Midbrain (tissue), 1 donor: ENCODE data around the gene KAZN.

Source experiments
- DNase-seq: peaks from one replicate; lab custom pipeline; 2025; lab: John Stamatoyannopoulos, UW

KAZN gene

DNA sequence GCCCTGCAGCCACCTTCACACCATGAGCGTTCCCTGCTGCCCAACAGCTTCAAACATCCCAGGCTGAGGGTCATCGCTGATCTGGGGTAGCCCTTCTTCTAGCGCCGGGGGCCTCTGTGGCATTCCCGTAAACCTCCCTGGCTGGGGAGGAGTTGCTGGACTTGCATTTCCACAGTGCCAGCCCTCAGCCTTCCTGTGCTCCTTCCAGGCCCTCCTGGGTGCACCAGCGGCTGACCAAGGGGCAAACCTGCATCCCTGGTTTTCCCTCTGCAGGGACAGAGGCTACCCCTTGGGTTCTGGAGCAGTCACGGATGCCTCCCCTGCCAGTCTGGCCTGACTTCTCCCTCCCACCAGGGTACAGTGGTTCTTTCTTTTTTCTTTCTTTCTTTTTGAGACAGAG lies 336.4 kb downstream of the KAZN start:
- DNase-seq, result no peak

DNA sequence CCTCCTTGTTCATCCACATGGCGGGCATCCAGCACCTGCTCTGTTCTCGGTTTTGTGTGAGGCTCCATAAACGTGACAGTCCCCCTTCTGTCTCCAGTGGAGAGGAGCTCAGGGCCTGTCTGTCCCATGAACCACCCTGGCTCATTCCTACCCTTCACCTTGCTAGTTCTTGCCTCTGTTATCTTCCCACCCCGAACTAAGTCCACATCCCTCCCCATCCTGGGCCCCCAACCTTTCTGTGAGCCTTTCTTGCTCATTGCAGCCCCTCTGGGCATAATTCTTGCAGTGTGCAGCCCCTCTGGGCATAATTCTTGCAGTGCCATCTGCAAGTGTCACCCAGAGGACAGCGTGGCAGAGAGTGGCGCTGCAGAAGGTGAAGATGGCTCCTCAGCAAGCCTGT lies 338.3 kb downstream of the KAZN start:
- DNase-seq, result no peak

DNA sequence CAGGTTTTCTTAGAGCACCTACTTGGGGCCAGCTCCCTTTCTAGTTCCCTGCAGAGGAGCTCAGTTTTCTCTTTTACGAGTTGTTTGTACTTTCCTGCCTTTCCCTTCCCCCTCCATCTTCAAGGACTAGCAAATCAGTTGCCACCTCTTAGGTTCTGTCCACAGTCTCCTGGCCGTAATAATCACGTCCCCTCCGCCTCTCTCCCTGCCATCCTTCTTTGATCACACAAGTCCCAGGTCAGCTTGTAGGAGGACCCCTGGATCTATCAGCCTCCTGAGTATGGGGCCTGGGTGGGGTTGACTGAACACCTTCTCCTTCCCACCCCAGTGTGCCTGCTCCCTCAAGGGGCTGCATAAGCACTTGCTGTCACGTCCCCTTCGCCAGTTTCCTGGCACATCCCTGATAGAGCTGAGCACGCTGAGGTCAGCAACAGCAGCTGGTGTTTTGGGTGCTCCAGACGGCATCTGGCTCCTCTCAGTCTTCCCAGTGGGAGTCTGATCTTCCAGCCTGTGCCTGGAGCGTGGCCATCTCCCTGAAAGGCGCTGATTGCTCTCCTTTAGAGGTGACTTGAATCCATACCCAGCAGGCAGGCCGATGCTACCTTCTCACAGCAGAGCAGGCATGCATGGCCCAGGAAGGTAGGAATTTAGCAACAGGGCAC lies 338.9 kb downstream of the KAZN start:
- no peak for DNase-seq

DNA sequence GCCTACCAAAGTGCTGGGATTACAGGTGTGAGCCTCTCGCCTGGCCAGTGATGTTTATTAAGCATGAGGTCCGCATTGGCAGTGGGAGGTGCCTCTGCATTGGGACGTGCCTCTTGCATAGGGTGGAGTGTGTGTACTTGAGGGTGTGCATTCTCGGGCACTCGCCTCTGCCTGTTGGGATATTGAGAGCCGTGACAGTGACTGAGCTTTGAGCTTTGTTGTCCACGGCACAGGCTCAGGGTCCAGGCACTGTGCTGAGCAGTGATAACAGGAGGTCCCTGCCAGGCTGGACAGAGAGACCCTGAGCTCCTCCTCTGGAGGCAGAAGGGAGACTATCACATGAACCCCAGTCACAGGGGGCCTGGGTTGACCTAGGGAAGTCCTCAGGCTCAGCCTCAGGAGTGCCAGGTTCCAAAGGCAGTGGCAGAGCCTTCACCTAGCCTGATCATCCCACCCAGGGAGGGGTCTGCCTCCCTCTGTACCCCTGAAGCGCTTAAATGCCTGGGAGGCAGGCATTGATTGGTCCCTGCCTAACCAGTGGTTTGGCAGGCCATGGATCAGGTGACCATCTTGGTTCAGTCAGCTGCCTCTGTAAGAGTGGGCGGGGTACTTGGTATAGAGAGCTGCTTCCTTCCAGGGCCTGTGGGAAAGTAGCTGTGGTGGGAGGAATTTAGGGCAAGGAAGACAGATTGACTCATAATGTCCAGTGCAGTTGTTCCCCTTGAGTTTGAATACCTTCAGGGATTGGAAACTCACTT lies 341.2 kb downstream of the KAZN start:
- DNase-seq, result no peak

DNA sequence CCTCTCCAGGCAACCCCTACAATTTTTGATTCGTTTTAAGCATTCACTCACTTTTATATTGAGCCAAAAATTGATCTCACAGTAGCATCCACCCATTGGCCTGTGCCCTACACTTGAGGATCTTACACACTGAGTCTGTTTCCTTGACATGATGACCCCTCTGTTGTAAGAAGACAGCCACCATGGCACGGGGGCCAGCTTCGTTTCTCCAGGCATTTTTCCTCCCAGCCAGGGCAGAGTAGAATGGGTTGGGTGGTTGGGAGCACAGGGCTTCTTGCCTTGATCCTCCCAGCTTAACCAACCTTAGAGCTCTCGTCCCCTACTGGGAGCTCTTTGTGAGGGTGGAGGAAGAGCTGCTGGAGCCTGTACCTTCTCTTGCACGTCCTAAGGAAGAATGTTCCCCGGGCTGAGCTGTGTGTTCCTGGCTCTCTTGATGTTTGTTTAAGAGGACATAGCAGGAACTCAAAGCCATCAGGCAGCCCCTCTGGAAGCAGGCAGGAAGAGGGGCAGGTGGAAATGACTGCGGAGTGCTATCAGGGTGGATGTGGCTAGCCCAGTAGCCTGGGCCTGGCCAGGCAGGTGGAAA lies 341.9 kb downstream of the KAZN start:
- no peak for DNase-seq

DNA sequence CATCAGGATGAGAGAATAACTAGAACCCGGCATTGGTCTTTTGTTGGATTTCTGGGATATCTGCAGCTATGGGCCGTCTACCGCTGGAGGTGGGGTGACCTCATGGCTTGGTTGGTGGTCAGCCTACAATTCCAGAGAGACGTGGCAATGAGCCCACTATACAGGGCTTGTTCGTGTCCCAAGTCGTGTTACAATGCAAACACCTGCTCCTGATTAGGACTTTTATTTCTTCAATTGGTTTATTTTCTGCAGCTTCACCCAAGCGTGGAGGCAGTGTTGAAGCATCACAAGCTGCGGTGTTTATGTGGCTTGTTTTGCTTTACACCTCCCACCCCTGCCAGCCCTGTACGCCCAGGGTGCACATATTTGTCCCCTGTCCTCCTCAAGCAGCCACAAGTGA lies 343.4 kb downstream of the KAZN start:
- no peak for DNase-seq

DNA sequence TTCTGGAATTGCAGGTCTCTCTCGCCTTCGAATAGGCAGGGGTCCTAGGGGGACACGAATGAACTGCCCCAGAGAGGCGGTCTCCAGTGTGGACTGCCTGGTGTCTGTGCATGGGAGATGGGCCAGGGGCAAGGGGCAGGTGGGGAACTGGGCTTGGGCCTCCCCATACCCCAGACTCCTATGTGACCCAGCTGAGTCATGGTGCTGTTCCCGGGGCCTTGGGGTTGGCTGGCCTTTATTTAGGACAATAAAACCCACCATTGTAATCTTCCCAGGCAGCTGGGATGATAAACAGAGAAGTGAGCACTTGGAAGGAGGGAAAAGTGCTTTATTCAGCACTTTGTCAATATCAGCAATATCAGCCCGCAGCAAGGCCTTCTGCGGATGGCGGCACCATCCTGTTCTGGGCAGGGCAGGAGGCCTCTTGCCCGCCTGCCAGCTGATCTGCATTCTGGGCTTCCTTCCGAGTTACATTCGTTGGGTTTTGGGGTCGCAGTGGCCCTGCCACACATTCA lies 346.0 kb downstream of the KAZN start:
- DNase-seq, result peak; percentile 60

DNA sequence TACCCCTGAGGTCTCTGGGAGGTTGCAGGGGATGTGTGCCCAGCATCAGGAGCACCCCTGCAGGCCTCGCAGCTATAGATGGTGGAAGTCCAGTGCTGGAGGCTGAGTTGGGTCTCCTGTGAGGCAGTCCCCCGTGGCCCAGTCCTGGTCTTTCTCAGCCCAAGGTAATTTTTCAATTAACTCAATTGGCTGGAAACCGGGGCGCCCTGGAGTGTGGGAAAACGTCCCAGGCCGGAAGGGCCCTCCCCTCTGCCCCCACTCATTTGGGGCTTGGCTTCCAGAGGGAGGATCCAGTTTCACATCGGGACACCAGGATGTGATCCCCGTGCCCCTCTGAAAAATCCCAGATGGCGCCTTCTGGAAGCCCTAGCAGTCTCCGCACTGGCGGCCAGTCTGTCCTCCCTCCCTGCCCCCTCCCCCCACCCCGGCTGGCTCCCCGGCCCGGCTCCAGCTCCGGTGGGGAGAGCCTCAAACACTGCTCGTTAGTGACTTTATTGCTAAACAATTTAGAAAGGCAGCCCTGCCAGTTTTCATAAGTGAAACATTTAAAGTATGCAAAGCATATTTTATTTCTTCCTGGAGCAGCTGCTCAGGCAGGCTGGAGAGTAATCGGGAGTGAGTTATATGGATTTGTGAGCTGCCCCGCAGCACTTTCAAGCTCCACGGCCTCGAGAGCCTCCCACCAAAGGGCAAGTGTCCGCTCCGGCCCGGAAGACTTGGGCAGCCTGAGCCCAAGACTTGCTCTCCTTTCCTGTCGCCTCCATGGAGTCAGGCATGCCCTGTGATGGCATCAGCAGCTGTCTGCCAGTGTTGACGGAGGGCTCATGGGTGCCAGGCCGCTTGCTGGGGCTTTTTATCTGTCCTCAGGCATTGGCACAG lies 346.9 kb downstream of the KAZN start:
- peak; percentile 50 for DNase-seq

DNA sequence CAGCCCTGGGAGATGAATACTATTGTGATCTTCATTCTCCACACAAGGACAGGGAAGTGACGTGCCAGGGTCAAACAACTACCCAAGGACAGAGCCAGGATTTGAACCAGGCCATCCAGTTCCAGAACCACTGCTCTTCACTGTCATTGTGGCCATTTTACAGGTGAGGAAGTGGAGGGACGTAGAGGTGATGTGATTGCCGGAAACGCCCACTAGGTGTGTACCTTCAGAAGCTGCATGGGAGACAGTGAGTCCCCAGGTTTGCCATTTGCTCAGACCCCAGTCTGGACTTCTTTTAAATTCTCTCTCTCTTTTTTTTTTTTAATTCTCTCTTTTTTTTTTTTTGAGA lies 347.5 kb downstream of the KAZN start:
- no peak for DNase-seq

DNA sequence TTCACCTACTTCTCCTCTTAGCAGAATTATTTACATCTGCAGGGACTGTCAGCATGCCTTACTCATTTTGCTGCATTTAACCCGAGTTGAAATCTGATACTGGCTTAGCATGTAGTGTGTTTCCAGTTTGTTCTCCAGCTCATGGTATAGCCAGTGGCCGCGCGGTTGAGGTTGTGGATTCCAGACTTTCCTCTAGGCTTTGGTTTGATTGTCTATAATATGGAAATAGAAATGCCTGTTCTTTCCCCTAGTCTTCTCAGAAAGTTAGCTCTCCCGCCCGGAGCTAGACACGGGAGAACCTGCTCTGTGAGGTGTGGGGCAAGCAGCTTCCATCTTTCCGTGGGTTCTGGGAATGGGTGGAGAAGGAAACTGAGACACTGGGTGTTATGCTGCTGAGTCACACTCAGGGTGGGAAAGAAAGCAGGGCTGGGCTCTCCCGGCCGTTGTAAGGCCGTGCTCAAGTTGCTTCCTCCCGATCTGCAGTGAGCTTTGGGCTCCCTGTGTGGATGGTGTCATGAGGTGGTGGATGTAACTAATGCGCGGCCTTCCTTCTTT lies 348.3 kb downstream of the KAZN start:
- DNase-seq, result no peak

DNA sequence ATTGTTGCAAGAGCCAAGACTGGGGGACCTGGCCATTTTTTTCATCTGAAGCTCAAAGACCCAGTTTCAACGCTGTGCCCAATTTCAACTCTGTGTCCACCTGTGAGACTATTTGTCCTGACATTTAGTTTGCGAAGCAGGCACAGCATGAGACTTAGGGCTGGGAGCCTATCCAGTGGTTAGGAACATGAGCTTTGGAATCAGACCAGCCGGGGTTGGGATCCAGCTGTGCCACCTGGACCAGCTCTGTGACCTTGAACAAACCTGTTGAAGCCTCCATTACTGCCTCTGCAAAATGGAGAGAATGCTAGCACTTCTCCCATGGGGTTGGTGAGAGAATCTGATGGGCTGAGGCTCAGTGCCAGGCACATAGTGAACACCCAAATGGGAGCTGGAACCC lies 348.9 kb downstream of the KAZN start:
- no peak for DNase-seq

DNA sequence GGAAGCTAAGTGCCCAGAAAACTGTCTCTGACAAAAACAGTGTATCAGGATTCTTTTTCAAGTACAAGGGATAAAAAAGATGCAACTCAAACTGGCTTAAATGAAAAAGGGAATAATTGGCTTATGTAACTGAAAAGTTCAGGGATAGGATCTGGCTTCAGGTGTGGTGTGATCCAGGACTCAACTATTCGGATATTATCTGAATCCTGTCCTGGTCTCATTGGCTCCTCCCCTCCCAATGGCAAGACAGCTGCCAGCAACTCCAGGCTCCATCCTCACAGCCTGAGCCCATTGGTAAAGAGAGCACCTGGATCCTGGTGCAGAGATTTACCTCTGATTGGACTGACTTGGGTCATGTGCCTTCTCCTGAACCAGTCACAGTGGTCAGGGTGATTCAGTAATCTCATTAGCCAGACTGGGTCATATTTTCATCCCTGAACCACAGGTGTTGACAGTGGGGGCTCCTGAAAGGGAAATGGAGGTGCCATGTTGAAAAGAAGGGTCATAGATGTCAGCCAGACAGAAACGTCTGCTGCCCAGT lies 349.7 kb downstream of the KAZN start:
- no peak for DNase-seq

DNA sequence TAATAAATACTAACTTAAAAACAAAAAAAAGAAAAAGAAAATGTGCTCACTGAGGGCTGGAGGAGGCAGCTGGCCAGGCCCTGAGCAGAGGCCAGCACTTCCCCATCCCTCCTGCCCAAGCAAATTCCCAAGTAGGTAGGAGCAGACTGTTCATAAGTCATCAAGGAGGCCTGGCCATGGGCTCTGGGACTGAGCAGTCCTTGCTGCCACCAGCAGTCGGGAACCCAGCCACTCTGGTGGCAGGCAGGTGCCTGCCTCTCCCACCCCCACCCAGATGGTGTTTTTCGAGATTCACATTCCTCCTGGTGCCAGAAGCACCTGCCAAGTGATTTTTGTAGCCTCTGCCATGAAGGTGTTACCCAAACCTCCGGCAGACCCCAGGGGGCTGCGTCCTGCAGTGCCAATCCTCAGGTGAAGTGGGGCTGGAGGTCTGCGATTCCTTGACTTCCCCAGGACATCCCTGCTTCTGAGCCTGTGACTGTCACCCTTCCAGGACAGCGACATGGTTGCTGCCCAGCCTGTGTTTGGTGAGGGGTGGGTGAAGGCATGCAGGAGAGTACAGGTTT lies 350.9 kb downstream of the KAZN start:
- no peak for DNase-seq

DNA sequence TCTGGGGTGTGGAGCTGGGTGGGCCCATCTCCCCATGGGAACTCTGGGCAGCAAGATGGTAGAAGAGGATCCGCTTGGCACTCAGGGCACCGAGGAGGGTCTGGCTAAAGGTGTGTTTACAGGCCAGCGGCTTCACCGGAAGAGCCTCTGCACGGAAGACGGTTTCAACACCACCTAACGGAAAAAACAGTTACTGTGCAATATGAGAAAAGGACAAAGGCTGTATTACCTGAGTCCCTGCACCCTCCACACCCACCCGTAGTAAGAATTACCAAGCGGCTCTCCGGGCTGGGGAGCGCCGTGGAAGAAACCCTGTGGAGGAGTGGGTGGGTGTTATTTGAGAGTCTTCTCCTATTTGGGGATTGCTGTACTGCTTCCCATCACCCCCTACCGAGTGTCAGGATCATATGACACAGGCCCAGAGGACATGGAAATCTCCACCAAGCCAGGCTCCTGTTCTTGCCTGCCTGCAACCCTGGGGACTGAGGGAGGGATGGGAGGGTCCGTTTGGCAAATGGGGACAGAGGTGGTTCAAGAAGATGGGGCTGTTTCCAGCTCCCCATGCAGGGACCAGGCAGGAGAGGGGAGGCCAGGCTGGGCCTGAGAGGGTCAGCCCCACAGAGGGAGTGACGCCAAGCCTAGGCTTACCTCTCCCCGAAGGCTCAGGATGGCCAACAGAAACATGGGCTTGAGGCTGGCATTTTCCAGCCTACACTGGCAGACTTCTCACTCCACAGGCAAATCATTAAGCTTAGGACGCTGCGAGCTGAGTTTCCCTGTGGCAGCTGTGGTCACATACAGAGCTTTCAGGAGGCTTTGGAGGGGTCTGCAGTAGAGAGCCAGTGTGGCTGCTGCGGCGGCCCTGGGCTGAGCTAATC lies 351.6 kb downstream of the KAZN start:
- DNase-seq, result no peak

DNA sequence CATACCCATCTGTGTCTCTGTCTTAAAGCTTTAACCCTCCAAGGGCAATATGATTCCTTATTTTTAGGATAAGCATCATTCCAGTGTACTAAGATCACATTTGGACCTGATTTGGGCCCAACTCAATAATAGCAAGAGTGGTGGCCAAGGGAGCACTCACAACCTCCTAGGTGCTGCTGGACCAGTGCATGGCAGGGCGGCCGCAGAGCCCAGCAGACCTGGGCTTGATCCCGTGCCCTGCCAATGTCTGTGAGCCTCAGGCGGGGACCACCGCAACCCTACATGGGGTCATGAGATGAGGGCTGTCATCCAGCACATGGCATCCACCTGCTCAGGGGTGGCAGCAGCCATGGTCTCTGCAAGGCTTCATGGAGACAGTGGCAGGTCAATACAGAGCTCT lies 353.3 kb downstream of the KAZN start:
- no peak for DNase-seq

DNA sequence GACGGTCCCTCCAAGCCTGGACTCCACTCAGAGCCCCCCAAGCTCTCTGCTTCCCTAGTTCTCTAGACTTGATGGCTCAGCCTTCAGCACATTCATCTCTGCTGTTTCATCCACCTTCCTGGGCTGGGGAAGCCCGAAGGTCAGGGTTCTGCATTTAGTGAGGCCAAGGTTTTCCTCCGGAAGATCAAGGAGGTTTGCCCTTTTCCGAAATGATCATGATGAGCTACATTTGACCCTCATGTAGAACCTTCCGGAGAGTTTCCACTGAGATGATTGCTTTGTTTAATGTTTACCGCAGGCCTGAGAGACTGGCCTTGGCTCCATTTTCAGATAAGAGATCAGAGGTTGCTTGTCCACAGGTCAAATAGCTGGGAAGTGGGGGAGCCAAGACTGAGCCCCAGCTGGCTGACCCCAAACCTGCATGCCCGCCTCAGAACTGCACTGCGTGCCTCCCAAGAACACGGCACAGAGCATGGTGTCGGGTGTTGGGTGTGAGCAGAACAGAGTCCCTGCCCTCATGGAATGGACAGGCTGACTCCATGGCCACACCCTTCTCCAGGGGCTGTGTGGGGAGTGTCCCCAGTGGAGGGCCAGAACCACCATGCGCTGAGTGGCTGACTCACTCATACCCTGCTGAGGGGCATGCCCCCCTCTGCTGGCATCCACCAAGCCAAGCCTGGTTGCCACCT lies 354.3 kb downstream of the KAZN start:
- DNase-seq, result no peak

DNA sequence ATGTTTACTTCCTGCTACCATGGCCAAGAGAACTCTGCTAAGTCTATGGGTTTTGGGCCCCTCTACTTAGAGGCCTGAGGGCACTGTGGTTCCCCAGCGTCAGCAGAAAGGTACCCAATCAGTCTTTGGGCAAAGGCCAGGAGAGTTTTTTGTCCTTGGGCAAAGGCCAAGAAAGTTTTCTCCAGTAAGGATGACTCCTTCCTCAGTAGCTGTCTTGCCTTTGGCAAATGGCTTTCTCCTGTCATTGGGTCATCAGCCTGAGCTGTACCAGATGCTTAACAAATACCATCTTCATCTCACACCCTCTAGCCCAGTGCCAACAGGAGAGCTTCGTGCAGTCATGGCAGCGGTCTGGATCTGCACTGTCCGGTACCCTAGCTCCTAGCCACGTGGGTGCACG lies 355.7 kb downstream of the KAZN start:
- DNase-seq, result no peak

DNA sequence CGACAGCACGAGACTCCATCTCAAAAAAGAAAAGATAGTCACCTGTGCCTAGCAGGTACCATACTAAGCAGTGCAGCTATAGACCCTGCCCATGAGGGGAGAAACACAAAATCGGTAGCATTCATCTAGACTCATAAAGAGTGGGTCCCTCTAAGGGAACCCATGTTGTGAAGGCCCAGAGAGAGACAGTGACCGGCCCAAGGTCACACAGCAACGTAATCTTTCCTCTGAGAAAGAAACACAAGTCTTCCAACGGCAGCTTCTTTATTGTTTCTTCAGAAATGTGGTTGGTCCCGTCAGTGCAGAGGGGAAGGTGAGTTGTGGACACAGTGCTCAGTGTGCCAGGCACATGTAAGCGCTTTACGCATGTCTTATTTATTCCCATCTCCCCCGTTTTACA lies 356.4 kb downstream of the KAZN start:
- no peak for DNase-seq

DNA sequence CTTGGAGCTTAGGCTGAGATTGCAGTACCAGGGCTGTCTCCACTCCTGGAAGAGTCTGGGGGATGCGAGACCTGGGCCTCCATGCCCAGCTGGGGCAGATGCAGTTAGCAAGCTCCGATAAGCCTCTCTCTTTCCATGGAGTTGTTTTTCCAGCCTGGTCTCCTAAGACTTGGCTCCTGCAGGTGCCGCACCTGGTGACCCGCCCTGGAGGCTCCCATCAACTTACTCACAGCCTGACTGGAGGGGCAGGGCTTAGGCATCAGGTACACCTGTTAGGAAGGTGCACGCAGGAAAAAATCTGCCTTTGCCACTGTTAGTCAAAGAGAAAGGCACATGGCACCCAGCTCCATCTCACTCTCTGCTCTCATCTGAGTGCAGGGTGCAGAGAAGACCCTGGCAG lies 356.9 kb downstream of the KAZN start:
- no peak for DNase-seq

DNA sequence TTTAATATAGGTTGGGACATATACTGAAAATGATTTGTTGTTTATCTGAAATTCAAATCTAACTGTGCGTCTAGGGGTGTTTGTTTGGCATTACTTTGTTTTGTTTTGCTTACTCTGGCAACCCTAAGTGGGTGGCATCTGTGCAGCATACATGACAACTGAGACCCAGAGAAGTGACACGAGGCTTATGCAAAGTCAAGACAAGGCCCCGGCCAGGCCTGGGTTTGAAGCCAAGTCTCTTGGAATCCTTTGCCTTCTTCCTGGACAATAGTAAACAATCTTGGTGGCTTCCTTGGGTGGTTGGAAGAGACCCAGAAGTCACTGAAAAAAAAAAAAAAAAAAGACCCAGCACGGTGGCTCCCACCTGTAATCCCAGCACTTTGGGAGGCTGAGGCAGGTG lies 357.5 kb downstream of the KAZN start:
- no peak for DNase-seq
